Kidney glomerular epithelial cell (primary cell): Measurements from ENCODE around the gene SNTG2.

Experiments used
- DNase-seq: peaks from one replicate; lab custom pipeline; 2025; lab: John Stamatoyannopoulos, UW

SNTG2 gene

DNA sequence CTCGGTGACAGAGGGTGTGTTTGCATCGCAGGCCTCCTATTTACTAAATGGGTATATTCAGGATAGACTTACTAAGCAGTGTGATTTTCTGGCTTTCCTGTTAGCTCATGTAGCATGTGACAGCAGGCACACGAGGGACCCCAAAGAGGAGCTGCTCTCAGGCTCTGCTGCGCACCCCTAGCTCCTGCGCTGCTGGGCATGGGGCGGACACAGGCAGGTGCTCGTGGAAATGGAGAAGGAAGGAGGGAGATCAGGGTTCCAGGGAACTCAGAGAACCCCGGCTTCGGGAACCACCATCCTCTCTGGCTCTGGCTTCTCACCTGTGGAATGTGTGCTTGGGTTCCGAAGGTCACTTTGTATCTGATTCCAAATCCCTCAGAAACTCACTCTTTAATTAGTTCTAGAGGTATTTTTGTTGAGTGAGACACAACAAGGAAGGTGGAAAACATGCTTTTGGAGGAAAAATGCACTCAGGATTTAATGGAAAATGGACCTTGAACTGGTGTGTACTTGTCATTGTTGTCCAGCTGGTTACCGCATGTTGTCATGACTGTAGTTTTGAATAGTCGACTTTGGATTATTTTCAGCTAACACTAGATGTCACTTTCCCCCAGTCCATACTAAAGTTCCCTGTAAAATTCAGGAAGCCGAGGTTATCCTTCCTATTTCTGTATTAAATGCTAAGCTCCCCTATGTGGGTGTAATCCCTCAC, 3.5 kb downstream of the SNTG2 start:
- DNase-seq = peak; percentile 49

DNA sequence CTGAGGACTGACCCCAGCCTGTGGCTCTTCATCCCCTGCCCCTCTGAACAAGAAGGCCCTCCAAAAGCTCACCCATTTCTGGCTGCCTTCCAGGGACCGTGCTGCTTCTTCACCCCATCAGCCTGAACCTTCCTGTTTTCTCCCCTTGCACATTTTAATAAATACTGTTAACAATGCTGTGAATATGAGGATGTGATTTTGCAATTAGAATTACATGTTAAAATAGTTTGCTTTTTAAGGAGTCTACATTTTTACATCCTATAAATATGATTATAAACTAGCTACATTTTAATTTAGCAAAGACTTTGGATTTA, 4.0 kb downstream of the SNTG2 start:
- no peak for DNase-seq

DNA sequence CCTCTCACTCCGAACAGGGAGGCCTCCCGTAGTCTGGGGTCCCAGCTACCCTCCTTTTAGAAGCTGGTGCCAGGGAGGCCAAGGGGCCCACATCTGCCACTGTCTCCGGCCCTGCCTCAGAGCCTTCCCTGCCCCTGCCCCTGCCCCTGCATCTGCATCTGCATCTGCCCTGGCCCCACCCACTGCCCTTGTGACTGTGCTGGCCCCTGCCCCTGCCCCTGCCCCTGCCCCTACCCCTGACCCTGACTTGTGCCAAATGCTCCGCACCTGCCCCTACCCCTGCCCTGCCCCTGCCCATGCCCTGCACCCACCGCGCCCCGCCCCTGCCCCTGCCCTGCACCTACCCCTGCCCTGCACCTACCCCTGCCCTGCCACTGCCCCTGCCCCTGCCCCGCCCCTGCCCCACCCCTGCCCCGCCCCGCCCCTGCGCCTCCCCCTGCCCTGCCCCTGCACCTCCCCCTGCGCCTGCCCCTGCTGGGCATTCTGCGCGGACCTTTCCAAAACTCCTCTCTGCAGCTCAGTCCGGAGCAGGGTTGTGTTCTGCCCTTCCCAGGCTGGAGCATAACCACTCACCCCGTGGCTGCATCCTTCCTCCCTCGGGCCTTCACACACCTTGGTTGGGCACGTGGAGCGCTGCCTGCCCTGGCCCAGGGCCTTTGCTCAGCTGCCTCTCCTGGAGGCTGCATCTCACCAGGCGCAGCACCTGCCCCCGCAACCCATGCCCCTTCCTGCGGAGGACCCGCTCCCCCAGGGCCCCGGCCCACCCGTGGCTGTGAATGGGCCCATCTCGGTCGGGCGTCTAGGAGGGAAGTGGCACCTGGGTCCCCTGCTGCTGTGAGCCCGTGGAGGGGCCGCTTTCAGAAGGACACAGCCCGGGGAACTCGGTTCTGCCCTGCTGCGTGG, 5.4 kb downstream of the SNTG2 start:
- DNase-seq = no peak

DNA sequence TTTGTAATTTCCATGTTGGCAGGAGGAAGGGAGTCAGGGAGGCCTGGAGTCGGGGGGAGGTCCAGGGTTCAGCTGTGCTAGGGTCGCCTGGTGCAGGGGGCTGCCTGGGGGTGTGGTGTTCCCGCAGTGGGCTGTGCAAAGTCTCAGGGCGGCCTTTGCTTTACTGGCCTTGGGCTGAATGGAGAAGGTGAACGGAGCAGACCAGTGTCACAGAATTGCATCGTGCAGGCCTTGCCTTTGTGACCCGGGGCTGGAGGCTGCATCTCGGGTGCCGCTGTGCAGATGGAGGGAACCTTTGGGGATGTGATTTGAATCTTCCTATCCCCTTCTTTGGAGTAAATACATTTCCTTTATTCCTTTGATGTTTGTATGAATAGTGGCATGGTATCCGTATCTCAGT, 8.8 kb downstream of the SNTG2 start:
- DNase-seq = no peak

DNA sequence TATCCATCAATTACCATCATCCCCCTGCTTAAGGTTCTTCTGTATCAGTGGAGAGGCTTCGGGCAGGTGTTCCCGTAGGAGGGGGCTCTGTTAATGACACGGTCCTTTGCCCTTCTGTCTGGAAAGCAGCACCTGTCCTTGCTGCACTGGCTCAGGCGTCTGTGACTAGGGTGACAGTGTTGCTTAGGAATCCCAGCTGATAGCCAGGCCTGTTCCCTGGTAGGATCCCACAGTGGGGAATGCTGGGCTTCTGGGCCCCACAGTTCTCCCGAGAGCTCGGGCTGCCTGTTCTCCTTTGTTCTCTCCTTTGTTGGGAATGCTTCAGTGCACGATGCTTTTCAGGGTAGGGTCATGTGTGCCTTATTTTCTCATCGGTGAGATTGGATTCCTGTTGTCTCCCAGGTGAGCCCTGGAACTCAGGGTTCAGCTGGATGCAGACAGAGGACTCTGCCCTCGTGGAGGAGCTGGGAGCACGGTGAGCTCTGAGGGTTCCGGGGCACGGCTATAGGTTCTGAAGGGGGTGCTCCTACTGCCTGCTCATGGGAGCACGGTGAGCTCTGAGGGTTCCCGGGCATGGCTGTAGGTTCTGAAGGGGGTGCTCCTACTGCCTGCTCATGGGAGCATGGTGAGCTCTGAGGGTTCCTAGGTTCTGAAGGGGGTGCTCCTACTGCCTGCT, 9.6 kb downstream of the SNTG2 start:
- DNase-seq = no peak

DNA sequence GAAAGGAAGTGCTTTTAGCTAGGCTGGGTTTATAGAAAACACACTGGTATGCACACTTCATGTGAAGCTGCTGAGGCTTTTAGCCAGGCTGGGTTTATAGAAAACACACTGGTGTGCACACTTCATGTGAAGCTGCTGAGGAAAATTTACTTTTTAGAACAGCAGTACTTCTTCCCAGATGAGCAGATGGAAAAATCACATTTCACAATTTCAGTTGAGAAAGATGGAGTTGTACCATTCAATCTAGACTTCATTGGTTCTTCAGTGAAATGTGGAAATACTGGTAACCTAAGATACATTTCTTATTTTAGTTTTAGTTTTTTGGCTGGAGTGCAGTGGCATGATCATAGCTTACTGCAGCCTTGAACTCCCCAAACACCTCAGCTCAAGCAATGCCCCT, 11.1 kb downstream of the SNTG2 start:
- DNase-seq = no peak

DNA sequence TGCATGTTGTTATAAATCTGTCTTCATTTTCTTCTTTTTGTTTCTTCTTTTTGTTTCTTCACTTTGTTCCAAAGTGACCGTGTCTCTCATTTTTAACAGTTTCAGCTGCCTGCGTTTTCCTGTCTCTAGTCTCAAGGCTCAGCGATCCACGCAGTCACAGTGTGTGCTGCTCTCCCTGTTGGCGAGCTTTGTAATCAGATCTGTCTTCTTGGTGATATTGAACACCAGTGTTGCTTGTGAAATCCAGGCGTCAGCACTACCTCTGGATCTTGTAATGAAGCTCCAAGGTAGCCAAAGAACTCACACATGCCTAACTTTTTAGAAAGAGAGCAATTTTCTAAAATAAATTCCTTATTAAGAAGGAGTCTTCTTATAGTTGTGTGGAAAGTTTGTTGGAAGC, 13.2 kb downstream of the SNTG2 start:
- no peak for DNase-seq

DNA sequence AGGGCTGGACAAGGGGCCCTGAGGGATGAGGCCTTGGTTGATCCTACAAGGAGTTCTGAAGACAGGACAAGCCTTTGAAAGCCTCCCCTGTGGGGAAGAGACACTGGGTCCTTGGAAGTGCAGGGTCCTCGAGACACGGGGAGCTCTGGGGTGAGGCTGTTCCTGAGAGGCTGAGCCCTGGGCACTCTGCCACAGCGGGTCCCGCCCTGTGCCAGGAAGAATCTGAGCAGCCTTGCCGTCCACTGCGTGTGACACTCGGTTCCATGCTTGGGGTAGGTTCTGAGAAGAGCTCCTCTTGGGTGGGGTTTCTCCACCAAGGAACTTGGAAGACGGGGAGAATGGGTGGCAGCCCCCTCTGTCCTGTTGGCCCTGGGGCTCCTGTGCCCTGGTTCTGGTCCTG, 13.9 kb downstream of the SNTG2 start:
- DNase-seq = no peak

DNA sequence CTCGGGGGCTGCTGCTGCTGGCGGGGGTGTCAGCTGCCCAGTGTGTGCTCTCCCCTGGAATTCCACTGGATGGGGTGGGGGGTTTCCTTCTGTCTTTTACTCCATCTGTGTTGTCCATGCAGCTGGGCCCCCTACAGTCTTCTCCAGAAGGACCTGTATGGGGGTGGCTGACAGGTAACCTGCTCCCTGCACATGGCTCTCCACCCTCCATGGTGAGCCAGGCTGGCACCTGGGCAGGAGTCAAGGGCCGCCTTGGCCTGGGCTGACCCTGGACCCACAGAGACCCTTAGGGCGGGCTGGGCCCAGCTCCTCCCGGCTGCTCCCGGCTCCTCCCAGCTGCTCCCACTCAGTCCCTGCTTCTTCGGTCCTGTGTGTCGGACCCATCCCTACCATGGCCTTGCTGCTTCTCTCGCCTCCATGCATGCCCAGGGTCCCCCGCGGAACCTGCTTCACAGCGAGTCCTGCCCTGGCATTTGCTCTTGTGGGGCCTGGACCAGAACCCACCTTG, 15.0 kb downstream of the SNTG2 start:
- no peak for DNase-seq

DNA sequence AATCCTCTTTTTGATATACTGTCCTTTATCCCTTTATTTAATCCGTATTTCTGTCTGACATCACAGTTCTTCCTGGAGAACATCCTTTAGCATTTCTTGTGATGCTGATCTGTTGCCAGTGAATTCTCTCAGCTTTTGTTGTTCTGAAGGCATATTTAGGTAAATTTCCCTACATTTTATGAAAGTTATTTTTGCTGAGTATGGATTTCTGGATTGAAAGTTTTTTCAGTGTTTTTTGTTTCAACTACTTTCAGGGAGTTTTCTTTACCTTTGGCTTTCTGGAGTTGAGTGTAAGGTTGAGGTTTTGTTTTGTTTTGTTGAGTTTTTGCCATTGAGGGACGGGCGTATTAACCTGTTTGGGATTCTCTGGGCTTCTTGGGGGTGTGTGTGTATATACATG, 22.5 kb downstream of the SNTG2 start:
- no peak for DNase-seq

DNA sequence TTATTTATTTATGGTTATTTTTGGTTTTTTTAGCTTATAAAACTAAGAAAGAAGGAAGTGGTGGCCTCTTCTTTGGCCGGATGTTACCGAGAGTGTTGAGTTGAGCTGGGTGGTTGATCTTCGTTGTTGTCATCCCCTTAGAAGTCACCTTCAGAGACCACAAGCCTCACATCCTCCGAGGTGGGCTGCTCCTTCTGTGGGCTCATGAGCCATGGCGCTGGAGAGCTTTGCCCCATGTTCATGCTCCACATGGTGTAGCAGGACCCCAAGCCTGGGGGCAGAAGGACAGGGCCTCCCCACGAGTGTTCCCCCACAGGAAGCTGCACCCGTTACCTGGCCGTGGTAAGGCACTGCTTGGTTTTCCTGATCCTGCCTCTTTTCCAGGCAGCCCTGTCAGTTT, 23.4 kb downstream of the SNTG2 start:
- DNase-seq = no peak

DNA sequence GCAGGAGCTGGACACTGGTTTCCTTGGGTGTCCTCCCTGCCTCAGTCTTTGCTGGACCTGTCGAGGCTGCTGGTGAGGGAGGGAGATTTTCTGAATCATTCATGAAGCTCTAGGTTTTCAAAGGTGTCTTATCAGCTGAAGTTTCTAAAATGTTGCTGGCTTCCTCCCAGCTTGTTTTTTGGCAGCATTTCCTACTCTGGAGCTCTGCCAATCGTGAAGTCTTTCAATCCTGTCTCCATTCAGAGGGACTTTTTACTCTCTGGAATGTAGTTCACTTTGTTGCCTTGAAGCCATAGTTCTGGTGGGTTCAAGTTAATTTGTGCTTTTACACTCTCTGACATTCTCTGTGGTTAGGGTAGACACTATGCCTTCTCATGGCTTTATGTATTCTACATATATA, 23.9 kb downstream of the SNTG2 start:
- DNase-seq = peak; percentile 42

DNA sequence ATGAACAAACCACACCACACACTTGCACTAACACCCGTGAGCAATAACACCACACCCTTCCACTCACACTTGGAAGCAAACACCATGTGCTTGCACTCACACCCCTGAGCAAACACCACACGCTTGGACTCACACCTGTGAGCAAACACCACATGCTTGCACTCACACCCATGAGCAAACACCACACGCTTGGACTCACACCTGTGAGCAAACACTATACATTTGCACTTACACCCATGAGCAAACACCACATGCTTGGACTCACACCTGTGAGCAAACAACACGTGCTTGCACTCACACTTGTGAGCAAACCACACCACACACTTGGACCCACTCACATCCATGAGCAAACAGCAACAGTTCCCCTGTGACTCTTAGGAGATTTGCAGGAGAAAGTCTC, 24.4 kb downstream of the SNTG2 start:
- no peak for DNase-seq

DNA sequence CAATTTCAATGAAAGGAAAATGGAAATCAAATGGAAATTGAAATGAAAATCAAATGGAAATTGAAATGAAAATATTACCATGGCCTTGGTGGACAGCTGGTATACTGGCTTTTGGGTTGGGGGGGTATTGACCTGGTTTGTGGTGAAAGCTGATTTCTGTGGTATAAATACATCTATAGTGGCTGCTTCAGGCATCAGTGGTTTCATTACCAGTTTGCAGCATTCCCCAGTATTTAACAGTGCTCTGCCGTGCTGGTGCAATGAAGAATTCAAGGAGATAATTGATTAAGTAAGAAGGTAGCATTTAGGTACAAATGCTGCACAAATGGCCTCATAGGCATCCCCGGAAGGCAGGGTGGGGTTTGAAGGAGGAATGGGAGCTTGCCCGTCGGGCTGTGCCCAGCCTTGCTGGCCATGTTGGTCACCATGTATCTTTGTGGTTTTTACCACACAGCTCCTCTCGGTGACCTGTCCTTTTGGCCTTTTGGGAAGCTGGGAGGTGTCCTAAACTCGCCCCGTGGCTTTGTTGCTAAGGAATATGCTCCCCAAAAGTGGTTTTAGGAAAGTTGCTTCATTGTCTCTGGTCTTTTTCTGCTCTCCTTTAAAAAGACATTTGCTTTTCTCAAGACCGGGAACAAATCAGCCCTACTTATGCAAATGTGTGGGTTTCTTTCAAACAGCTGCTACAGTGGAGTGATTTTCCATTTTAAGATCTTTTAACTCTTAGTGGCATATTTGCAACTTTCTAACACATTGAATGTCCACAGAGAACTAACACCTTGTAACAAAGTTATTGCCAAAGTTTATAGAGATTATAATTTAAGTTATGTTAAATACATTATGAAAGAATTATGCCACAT, 28.6 kb downstream of the SNTG2 start:
- no peak for DNase-seq

DNA sequence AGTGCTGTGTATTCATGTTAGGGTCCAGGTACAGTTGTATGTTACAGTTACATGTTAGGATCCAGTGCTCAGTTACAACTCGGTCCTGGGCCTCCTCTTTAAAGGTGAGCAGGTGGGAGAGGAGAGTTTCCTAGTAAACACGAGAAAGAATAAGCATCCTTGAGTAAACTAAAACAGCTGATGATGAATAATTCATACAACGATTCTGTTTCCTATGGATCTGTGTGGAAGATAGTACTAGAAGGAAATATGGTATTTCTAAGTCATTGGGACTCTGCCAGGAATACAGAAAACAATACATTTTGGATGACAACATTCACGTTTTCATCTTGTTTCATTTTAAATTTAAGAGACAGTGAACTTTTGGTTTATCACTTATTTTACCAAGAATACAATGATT, 29.5 kb downstream of the SNTG2 start:
- no peak for DNase-seq

DNA sequence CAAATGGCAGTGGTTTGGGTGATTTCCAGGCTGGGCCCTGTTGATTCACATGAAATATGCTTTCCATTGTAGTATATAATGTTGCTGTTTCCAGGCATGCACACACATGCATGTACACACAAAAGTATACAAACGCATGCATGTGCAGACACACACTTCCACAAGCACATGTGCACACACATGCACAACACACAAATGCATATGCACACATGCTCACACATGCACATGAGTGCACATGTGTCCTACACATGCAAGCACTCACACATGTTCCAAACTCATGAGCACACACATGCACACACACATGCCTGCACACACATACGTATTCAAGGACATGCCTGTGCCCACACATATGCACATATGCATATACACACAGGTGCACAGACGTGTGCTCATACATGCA, 30.6 kb downstream of the SNTG2 start:
- DNase-seq = no peak

DNA sequence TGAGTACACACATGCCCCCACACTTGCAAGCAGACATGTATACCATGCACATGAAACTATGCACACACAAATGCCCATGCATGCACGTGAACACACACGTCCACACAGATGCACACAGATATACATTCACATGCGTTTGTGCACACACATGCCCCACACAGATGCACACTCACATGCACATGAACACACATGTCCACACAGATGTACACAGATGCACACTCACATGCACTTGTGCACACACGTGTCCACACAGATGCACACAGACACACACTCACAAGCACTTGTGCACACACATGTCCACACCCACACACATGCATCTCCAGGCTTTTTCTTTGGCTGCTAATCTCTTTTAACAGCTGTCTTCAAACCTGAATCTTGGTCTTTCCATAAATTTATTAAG, 31.1 kb downstream of the SNTG2 start:
- DNase-seq = no peak

DNA sequence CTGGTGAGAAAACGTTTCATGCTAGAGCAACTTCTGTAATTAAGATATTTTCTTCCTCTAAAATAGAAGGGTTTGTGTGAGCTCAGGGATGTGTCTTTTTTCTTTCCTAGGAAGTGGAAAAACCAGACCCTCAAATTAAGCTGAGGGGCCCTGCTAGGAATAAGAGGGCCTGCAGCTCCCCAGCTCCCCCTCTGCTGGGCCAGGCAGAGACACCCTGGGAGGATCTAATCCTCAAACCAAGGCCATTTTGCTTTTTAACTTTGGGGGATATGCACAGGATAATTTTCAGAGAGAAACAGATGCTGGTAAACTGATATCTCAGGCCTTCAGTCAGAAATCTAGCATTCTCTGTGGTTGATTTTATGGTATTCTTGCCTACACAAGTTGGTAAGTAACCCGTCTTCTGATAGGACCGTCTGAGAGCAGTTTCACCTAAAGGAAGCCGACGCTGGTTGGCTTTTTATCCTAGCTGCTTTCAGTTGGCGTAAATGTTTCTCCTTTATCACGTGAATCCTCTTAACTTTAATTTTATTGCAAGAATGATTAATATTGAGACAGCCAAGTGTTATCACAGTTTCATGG, 34.8 kb downstream of the SNTG2 start:
- DNase-seq = no peak

DNA sequence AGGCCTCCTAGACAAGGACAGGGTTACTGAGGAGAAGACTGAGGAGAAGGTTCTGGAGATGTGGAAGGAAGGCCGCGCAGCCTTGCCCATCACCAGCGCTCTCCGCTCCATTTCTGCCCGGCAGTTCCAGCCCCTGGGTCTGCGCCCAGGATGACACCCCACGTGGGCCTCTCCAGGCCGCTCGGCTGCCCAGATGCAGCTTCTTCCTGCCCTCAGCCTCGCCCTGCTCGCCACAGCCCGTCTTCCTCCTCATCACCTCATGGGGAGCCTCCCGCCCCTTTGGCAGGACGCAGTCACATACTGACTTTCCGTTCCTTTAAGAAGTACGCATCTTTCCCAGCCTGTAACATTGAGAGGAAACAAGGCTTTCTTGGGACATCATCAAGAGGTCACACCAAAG, 37.1 kb downstream of the SNTG2 start:
- no peak for DNase-seq

DNA sequence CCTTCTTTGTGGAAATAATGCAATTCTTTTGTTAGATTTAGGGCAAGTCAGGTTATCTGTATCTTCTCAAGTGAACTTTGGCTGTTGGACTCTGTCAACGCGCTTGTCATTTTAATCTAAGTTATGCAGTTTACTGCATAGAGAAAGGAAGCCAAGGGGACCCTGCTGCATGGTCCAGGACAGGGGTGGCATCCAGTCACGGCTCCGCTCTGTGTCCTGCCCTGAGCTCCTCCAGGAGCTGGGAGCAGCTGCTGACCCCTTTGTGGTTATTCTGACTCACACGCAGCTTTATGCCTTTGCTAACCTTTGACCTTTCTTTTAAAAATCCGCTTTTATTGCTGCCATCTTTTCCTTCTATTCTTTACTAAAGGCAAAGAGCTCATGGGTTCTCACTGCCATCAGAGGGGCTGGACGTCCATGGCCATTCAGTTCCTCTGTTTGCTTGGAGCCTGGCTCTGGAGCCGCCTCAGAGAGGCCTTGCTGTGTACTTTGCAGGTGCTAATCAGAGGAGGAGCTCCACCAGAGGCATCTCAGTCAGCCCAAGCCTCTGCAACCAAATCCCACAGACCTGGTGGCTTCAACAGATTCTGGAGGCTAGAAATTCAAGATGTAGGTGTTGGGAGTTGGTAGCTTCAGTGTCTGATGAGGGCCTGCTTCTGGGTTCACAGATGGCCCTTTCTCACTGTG, 39.3 kb downstream of the SNTG2 start:
- DNase-seq = no peak

DNA sequence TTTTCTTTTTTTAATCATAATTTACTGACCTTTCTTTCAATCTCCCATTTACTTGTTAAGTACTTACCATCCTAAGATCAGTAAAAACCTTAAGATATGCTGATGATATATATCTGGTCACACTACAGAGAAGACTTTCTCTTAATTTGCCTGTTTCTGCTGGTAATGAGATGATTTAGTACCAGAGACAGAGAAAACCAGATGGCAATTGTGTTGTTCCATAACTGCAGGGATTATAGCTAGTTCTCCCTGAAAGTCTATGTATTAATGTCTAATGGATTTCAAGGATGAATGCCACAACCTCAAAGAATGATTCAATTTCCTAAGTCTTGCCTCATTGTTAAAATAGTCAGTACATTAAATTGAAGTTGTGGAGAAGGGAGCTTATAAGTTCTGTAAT, 40.3 kb downstream of the SNTG2 start:
- DNase-seq = no peak
